Epithelial cell of esophagus (primary cell): Measurements from ENCODE around the gene BCKDHA.
"Not testable (repeated sequence)": the region's sequence is repeated elsewhere in the genome, so short reads cannot be mapped to it uniquely, and the experiment has no call there.

Source experiments
- DNase-seq: peaks from one replicate; pipeline ENCODE4 v3.0.0; 2010; ENCODE audit warnings: low read depth
- H3K4me3 ChIP-seq: 2 replicates; pipeline ENCODE4 v1.5.1; 2011; ENCODE audit warnings: mild to moderate bottlenecking, low read length, control low read depth
- CTCF ChIP-seq: IDR thresholded peaks from 2 replicates; pipeline ENCODE4 v1.5.1; 2011; ENCODE audit warnings: low read depth, mild to moderate bottlenecking, low read length, control low read depth, inconsistent platforms; ENCODE audit not compliant: insufficient read depth; ENCODE audit errors: missing control alignments

BCKDHA gene

GRCh38 chr19:41376998-41377365, 20.6 kb upstream of the BCKDHA start:
- peak overlapping the region; percentile 68 for H3K4me3 ChIP-seq
- DNase-seq = no peak
- TF ChIP-seq CTCF = no peak

- TF ChIP-seq CTCF = no peak
- no peak overlapping the region for H3K4me3 ChIP-seq
- no peak for DNase-seq
Observed at GRCh38 chr19:41377977-41378709, 19.5 kb upstream of the BCKDHA start.

- not testable (repeated sequence) for DNase-seq, H3K4me3 ChIP-seq
Observed at GRCh38 chr19:41381536-41381935, 16.1 kb upstream of the BCKDHA start.

GRCh38 chr19:41384351-41384750, 13.3 kb upstream of the BCKDHA start:
- H3K4me3 ChIP-seq = no peak overlapping the region
- no peak for TF ChIP-seq CTCF
- no peak for DNase-seq

- TF ChIP-seq CTCF = no peak
- DNase-seq = peak; percentile 86
Observed at GRCh38 chr19:41386442-41386841, 11.2 kb upstream of the BCKDHA start.

GRCh38 chr19:41391618-41392017, 6.0 kb upstream of the BCKDHA start:
- no peak for TF ChIP-seq CTCF
- no peak overlapping the region for H3K4me3 ChIP-seq
- DNase-seq = no peak

More at GRCh38 chr19:41386442-41386841, 11.2 kb upstream of the BCKDHA start:
- H3K4me3 ChIP-seq = no peak overlapping the region

GRCh38 chr19:41392775-41393174, 4.8 kb upstream of the BCKDHA start:
- no peak for DNase-seq
- H3K4me3 ChIP-seq = no peak overlapping the region
- no peak for TF ChIP-seq CTCF
